Measurements from ENCODE around the gene PTPRN2.
"Not testable (repeated sequence)": the region's sequence is repeated elsewhere in the genome, so short reads cannot be mapped to it uniquely, and the experiment has no call there.

The PTPRN2 gene

GRCh38 chr7:157518514-157519175, 1069.0 kb downstream of the PTPRN2 start:
- DNase-seq: no peak

- DNase-seq: no peak
Observed at GRCh38 chr7:157517782-157518513, 1069.7 kb downstream of the PTPRN2 start.

- no peak for DNase-seq
Observed at GRCh38 chr7:157516911-157517781, 1070.5 kb downstream of the PTPRN2 start.

DNA sequence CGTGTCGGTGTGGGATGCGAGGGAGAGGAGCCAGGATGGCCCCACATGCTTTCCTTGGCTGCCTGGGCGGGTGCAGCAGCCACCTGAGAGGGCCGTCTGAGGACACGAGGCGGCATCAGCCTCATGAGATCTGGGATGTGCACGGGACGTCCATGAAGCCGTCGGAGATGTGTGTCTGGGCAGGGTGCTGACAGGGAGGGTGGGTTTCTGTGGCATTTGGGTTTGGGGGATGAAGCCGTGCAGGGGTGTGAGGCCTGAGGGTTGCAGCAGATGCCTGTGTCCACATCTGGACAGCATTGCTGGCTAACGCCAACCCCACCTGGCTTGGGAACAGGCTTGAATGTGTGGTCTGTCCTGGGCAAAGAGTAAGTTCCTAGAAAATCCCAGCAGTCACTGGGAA, 1071.3 kb downstream of the PTPRN2 start:
- DNase-seq: no peak

DNA sequence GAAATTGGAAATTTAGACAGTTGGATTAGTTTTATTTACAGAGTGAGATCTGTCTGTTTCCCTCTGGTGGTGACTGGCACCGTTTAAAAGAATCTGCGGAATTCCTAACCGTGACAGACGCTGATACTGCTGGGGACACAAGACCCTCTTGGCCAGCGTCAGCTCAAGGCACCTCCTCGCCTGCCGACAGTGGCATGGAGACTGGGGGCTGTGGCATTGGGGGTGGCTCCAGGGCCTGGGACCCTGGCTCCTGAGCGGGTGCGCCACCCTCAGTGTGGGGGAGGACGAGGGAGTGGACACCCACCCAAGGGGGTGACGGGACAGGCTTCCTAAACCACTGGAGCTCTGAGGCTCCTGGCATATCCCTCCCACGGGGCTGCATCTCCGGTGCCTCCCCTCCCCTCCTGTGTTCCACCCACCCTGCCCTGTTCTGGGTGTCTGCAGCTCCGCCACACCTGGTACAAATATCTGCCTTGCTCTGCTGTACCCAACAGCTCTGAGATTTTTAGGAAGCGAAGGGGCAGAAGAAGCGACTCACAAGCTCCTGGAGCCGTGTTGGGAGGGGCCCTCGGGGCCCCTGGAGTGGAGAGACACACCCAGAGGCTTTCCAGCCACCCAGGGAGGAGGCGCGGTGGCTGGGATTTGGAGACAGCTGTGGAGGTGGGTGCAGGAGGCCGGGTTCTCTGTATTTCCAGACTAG, 1072.1 kb downstream of the PTPRN2 start:
- DNase-seq: no peak

GRCh38 chr7:157514746-157515145, 1072.9 kb downstream of the PTPRN2 start:
- DNase-seq: no peak

- DNase-seq: no peak
Observed at GRCh38 chr7:157514306-157514705, 1073.3 kb downstream of the PTPRN2 start.

GRCh38 chr7:157513682-157514081, 1073.9 kb downstream of the PTPRN2 start:
- DNase-seq: no peak

- DNase-seq: no peak
Observed at GRCh38 chr7:157513162-157513621, 1074.4 kb downstream of the PTPRN2 start.

GRCh38 chr7:157509226-157509625, 1078.4 kb downstream of the PTPRN2 start:
- no peak for DNase-seq

GRCh38 chr7:157508477-157508881, 1079.1 kb downstream of the PTPRN2 start:
- DNase-seq: no peak

DNA sequence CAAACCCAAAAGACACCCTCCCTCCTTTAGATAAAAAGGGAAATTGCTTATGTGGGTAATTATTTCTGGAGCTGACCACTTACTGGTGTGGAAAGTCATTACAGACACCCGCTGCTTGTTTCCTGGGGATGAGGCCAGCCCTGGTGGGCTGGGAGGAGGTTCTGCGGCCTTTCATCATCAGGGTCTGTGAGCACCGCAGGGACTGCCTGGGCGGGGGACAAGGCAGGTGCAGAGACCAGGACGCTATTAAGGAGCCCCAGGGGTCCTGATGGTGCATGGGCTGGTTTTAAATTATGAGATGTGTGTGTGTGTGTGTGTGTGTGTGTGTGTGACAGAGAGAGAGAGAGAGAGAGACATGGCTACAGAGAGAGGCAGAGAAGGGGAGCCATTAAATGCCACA, 1079.6 kb downstream of the PTPRN2 start:
- DNase-seq: no peak

DNA sequence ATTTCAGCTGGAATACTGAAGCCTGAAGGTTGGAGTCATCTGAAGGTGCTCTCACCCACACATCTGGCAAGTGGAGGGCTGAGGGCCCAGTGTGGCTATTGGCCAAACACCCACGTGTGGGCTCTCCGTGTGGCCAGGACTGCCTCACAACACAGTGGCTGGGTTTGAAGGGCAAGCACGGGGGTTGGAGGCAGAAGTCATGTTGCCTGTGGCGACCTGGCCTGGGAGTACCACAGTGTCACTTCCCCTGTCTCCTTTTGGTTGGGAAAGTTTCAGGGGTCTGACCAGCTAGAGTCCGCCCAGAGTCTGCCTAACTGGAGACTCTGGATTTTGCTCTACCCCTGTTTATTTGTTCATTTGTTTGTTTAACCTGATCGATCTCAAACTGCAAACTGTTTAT, 1081.4 kb downstream of the PTPRN2 start:
- no peak for DNase-seq

GRCh38 chr7:157505646-157506045, 1082.0 kb downstream of the PTPRN2 start:
- DNase-seq: no peak

DNA sequence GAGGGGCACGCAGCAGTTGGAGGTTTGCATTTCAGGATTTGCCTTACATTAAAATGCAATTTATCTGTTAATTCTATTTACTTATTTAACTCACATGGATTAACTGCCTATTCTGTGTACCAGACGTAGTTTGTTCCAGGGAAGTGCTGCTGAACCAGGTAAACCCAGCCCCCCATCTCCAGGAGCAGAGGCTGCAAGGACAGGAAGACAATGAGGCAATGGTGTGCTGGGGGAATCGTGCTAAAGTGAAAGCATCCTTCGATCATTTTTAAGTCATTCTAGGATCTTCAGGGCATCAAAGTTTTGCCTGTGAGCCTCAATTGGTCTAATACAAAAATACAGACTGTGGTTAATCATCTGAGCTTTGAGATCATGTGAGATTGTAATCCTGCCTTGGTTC, 1084.4 kb downstream of the PTPRN2 start:
- DNase-seq: no peak

DNA sequence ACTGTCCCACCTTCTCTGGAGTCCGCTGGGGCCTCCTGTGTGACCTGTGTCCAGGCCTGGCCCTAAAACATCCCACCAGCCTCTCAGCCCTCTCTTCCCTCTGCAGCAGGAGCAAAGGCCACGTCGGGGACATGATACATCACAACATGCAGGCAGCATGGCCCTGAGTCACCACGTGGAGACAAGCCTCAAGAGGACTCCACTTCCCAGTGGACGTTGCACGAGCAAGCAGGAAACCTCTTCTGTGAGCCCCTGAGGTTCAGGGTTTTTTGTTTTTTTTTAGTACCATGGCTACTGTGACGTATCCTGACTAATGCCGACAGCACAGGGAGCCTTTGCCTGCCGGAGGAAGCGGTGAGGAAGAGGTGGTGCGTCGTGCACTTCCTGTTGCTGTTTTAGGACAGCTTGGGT, 1084.9 kb downstream of the PTPRN2 start:
- DNase-seq: peak; percentile 80

GRCh38 chr7:157501581-157501980, 1086.0 kb downstream of the PTPRN2 start:
- DNase-seq: peak; percentile 23

GRCh38 chr7:157500989-157501540, 1086.6 kb downstream of the PTPRN2 start:
- DNase-seq: not testable (repeated sequence)

DNA sequence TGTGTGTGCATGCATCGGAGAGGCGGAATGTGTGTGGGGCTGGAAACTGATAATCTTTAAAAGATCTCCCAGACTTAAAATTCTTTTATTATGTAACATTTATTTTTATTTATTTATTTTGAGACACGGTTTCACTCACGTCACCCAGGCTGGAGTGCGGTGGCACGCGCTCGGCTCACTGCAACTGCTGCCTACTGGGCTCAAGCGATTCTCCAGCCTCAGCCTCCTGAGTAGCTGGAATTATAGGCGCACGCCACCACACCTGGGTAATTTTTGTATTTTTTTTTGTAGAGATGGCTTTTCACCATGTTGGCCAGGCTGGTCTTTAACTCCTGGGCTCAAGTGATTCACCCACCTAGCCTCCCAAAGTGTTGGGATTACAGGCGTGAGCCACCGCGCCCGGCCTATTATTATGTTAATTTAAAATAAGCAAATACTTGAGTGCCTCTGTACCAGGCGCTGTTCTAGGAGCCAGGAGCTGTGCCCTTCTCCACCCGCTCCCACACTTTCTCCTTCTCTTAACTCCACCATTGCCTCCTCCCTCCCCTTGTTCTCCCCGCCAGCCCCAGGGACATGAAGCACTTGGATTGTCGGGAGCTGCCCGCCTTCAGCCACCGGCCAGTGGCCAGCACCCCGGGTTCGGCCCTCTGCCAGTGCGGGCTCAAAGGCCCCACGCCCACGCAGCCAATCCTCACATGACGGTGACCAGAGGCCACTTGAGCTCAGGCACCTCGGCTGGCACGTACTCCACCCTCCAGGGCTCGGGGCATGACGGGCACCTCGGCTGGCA, 1087.3 kb downstream of the PTPRN2 start:
- DNase-seq: no peak

DNA sequence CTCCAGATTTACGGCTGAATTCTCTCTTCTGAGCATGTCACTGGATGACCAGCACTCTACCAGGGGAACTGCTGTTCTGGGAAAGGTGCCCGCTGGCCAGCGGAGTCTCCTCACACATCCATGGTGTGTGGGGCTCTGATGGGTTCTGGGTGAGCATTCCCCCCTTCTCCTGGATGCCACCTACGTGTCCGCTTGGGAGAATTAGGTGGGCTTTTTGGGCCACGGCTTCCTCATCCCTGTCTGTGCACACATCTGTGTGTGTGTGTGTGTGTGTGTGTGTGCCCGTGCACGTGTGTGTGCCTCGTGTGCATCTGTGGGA, 1087.8 kb downstream of the PTPRN2 start:
- DNase-seq: no peak

GRCh38 chr7:157499121-157499834, 1088.3 kb downstream of the PTPRN2 start:
- no peak for DNase-seq
